Neuronal stem cell (in vitro differentiated cells): ENCODE results near the gene RAB22A.

Experiments
- DNase-seq: peaks from one replicate; pipeline ENCODE4 v3.0.0-alpha.2; 2013; ENCODE audit warnings: low spot score
- H2AFZ ChIP-seq: one replicate; pipeline ENCODE4 v1.6.1; 2013; ENCODE audit warnings: mild to moderate bottlenecking, low read length, inconsistent platforms
- H2AK5ac ChIP-seq: 2 replicates; pipeline ENCODE4 v1.6.1; 2013; ENCODE audit warnings: low read depth, mild to moderate bottlenecking, inconsistent platforms, low read length, moderate library complexity, mixed read lengths
- H2BK120ac ChIP-seq: 2 replicates; pipeline ENCODE4 v1.6.1; 2013; ENCODE audit warnings: low read depth, mild to moderate bottlenecking, inconsistent platforms, low read length, moderate library complexity, mixed read lengths
- H2BK12ac ChIP-seq: one replicate; pipeline ENCODE4 v1.6.1; 2013; ENCODE audit warnings: low read length, inconsistent platforms
- H2BK15ac ChIP-seq: 2 replicates; pipeline ENCODE4 v1.6.1; 2013; ENCODE audit warnings: mild to moderate bottlenecking, low read length, inconsistent platforms, mixed read lengths
- H2BK5ac ChIP-seq: one replicate; pipeline ENCODE4 v1.6.1; 2013; ENCODE audit warnings: inconsistent platforms, mild to moderate bottlenecking, low read length, moderate library complexity
- H3K14ac ChIP-seq: one replicate; pipeline ENCODE4 v1.6.1; 2013; ENCODE audit warnings: low read length, inconsistent platforms
- H3K18ac ChIP-seq: 2 replicates; pipeline ENCODE4 v1.6.1; 2013; ENCODE audit warnings: low read length, inconsistent platforms
- H3K23ac ChIP-seq: 2 replicates; pipeline ENCODE4 v1.6.1; 2013; ENCODE audit warnings: low read depth, mild to moderate bottlenecking, mixed read lengths, low read length, inconsistent platforms; ENCODE audit not compliant: poor library complexity
- H3K27ac ChIP-seq: replicated peaks from 3 replicates; pipeline ENCODE4 v1.5.1; 2013; ENCODE audit warnings: low read length, inconsistent platforms
- H3K27me3 ChIP-seq, 3 experiments: 2 replicates each; pipeline ENCODE4 v1.6.1; 2013; ENCODE audit warnings: low read length in 3 of 3, mild to moderate bottlenecking in 2 of 3, inconsistent platforms in 1 of 3, low read depth in 1 of 3, mixed read lengths in 1 of 3, moderate library complexity in 1 of 3; ENCODE audit not compliant: control insufficient read depth in 3 of 3, insufficient read depth in 3 of 3
- H3K36me3 ChIP-seq, 2 donors: replicated peaks in 1 of 2; 2 replicates each; pipeline ENCODE4 v1.6.1; 2013; ENCODE audit warnings: low read length in 2 of 2; ENCODE audit not compliant: control insufficient read depth in 2 of 2, insufficient read depth in 2 of 2
- H3K4ac ChIP-seq: 2 replicates; pipeline ENCODE4 v1.6.1; 2013; ENCODE audit warnings: inconsistent platforms, mild to moderate bottlenecking, low read length, moderate library complexity
- H3K4me1 ChIP-seq, 2 donors: 1 replicate in 1 of 2; 2 replicates in 1 of 2; pipeline ENCODE4 v1.6.1; 2013; ENCODE audit warnings: low read length in 2 of 2, low read depth in 1 of 2; ENCODE audit not compliant: control insufficient read depth in 2 of 2, insufficient read depth in 1 of 2
- H3K4me2 ChIP-seq: one replicate; pipeline ENCODE4 v1.6.1; 2013; ENCODE audit warnings: mild to moderate bottlenecking, low read length, inconsistent platforms; ENCODE audit not compliant: insufficient read depth, poor library complexity, severe bottlenecking
- H3K4me3 ChIP-seq, 2 donors: 2 replicates each; pipeline ENCODE4 v1.5.1; 2013; ENCODE audit warnings: low read length in 2 of 2, mild to moderate bottlenecking in 2 of 2, inconsistent platforms in 1 of 2, moderate library complexity in 1 of 2
- H3K79me1 ChIP-seq: one replicate; pipeline ENCODE4 v1.6.1; 2013; ENCODE audit warnings: low read depth, mild to moderate bottlenecking, inconsistent platforms, low read length, moderate library complexity
- H3K9ac ChIP-seq: one replicate; pipeline ENCODE4 v1.6.1; 2013; ENCODE audit warnings: mild to moderate bottlenecking, low read depth, low read length, inconsistent platforms; ENCODE audit not compliant: poor library complexity
- H3K9me3 ChIP-seq, 2 donors: replicated peaks in 1 of 2; 2 replicates each; pipeline versions ENCODE3 to v1.6.1; 2013; ENCODE audit warnings: low read length in 2 of 2, mild to moderate bottlenecking in 2 of 2, inconsistent platforms in 1 of 2, low read depth in 1 of 2, mixed read lengths in 1 of 2, moderate library complexity in 1 of 2; ENCODE audit not compliant: control insufficient read depth in 2 of 2, insufficient read depth in 1 of 2
- H4K8ac ChIP-seq: one replicate; pipeline ENCODE4 v1.6.1; 2013; ENCODE audit warnings: low read depth, mild to moderate bottlenecking, inconsistent platforms, low read length, moderate library complexity
- H4K91ac ChIP-seq: one replicate; pipeline ENCODE4 v1.6.1; 2013; ENCODE audit warnings: low read length, low read depth, mild to moderate bottlenecking, inconsistent platforms; ENCODE audit not compliant: poor library complexity
- WGBS, 2 donors: extraction: QIAGEN DNeasy Blood & Tissue Kit; methylation state at CpG; one replicate each; pipeline ENCODE4 v1.1.7; 2013; ENCODE audit warnings: missing lambda C conversion rate in 2 of 2, mixed read lengths in 1 of 2; ENCODE audit not compliant: insufficient read length in 2 of 2, insufficient replicate concordance in 1 of 2; ENCODE audit errors: extremely low coverage in 2 of 2; 5-methylcytosine and 5-hydroxymethylcytosine counted together

RAB22A gene

GRCh38 chr20:58382096-58382495 lies 72.6 kb downstream of the RAB22A start:
- Histone ChIP-seq H3K23ac (no peak overlapping the region), H2BK120ac (no peak overlapping the region), H4K91ac (no peak overlapping the region), H2AFZ (no peak overlapping the region), H3K14ac (no peak overlapping the region), H4K8ac (no peak overlapping the region), H3K79me1 (no peaks in the 10 kb centered on the region), H3K4me3 (no peak overlapping the region), H2AK5ac (no peak overlapping the region), H3K9ac (no peak overlapping the region), H3K27ac (no peak overlapping the region), H2BK12ac (no peak overlapping the region), H2BK15ac (no peak overlapping the region), H3K18ac (no peak overlapping the region), H3K4me1 (no peaks in the 10 kb centered on the region), H3K4ac (no peak overlapping the region), H3K36me3 (no peaks in the 10 kb centered on the region), H3K27me3 (no peaks in the 10 kb centered on the region), H3K4me2 (no peak overlapping the region), H2BK5ac (no peak overlapping the region), H3K9me3 (peaks cover 0 to 10% of the 10 kb centered on the region in 2 donors)
- no peak for DNase-seq
- WGBS, 2 donors: no CpG with 5 or more reads among the region's 4 CpGs

- no peak overlapping the region for H2BK5ac ChIP-seq
- no peak overlapping the region for H4K91ac ChIP-seq
- H2BK15ac ChIP-seq: no peak overlapping the region
- no peak overlapping the region for H3K4ac ChIP-seq
- H3K9ac ChIP-seq: no peak overlapping the region
- peaks cover 0 to 6% of the 10 kb centered on the region in 2 donors for H3K9me3 ChIP-seq
- peaks cover 2% of the 10 kb centered on the region in 2 donors for H3K4me1 ChIP-seq
- peaks cover 0 to 1% of the 10 kb centered on the region in 2 donors for H3K36me3 ChIP-seq
- H2AK5ac ChIP-seq: no peak overlapping the region
- H3K27ac ChIP-seq: no peak overlapping the region
- H3K27me3 ChIP-seq: no peaks in the 10 kb centered on the region
- H3K4me3 ChIP-seq: no peak overlapping the region
- no peak overlapping the region for H3K14ac ChIP-seq
- H3K18ac ChIP-seq: no peak overlapping the region
- no peak overlapping the region for H2BK120ac ChIP-seq
- WGBS, 2 donors: no CpG with 5 or more reads among the region's 5 CpGs
- no peak overlapping the region for H3K4me2 ChIP-seq
- no peak overlapping the region for H3K23ac ChIP-seq
- no peak overlapping the region for H4K8ac ChIP-seq
- no peak overlapping the region for H2AFZ ChIP-seq
- no peak for DNase-seq
- peaks cover 3% of the 10 kb centered on the region for H3K79me1 ChIP-seq
- H2BK12ac ChIP-seq: no peak overlapping the region
Measured at GRCh38 chr20:58384821-58385220, 75.3 kb downstream of the RAB22A start.

- Histone ChIP-seq H2BK120ac (no peak overlapping the region), H2AFZ (peak overlapping the region; percentile 95), H3K23ac (no peak overlapping the region), H2BK12ac (no peak overlapping the region), H3K79me1 (peaks cover 12% of the 10 kb centered on the region), H3K4me1 (peaks cover 11 to 12% of the 10 kb centered on the region in 2 donors), H3K9me3 (no peaks in the 10 kb centered on the region), H3K4me3 (peak overlapping the region in 1 of 2 donors; percentile 98), H3K4me2 (no peak overlapping the region), H4K91ac (no peak overlapping the region), H3K27ac (no peak overlapping the region), H3K14ac (no peak overlapping the region), H2AK5ac (no peak overlapping the region), H4K8ac (no peak overlapping the region), H3K9ac (no peak overlapping the region), H3K36me3 (peaks cover 9 to 34% of the 10 kb centered on the region in 2 donors), H3K4ac (no peak overlapping the region), H3K27me3 (no peaks in the 10 kb centered on the region), H2BK5ac (no peak overlapping the region), H3K18ac (no peak overlapping the region), H2BK15ac (no peak overlapping the region)
- DNase-seq: no peak
- no CpG with 5 or more reads among the region's 4 CpGs for WGBS, 2 donors
Measured at GRCh38 chr20:58388028-58388601, 78.6 kb downstream of the RAB22A start.

- Histone ChIP-seq H3K27ac (peak within 1 kb of the TSS; percentile 60), H3K4me1 (peaks cover 11 to 12% of the 10 kb centered on the region in 2 donors), H2AFZ (peak within 1 kb of the TSS; percentile 95), H4K8ac (peak within 1 kb of the TSS; percentile 57), H3K4me3 (peak within 1 kb of the TSS; percentile 90 to 98), H3K4ac (peak within 1 kb of the TSS; percentile 67), H3K9ac (peak within 1 kb of the TSS; percentile 98), H3K14ac (peak within 1 kb of the TSS; percentile 92), H2BK15ac (peak within 1 kb of the TSS; percentile 56), H2BK120ac (no peak within 1 kb of the TSS), H3K9me3 (no peaks in the 10 kb centered on the region), H3K23ac (peak within 1 kb of the TSS; percentile 90), H3K4me2 (peak within 1 kb of the TSS; percentile 69), H3K18ac (peak within 1 kb of the TSS; percentile 100), H3K27me3 (no peaks in the 10 kb centered on the region), H3K36me3 (peaks cover 9 to 42% of the 10 kb centered on the region in 2 donors), H2AK5ac (peak within 1 kb of the TSS; percentile 66), H4K91ac (no peak within 1 kb of the TSS), H2BK12ac (no peak within 1 kb of the TSS), H2BK5ac (peak within 1 kb of the TSS; percentile 88), H3K79me1 (peaks cover 12% of the 10 kb centered on the region)
- WGBS, 2 donors: no CpG with 5 or more reads among the region's 51 CpGs
- DNase-seq: peak; percentile 94
Measured at GRCh38 chr20:58388882-58389323, 79.4 kb downstream of the RAB22A start, which contains the start of gene VAPB. Gene VAPB, plus strand, starts transcription at chr20:58389229. Its CDS starts 231 bp downstream, at chr20:58389460.
